Activated T-helper 17 cell treated with anti-CD3 and anti-CD28 coated beads, Interleukin-2, amount 50 U/mL, for 72 hours (primary cell): ENCODE results near the gene DYNC1I1. TPM values are rescaled to one million over a fixed set of nuclear protein-coding genes. Genes with fewer than 3 reads are reported as not detected.

Experiments used
- ATAC-seq: fragments of 150-1000 bp; cut with Tn5 transposase; replicated peaks from 2 replicates; pipeline ENCODE4 v1.10.0; 2021; ENCODE audit warnings: mild to moderate bottlenecking, moderate library complexity
- H3K27ac Mint-ChIP-seq: one replicate; pipeline ENCODE4 v1.8.0; 2022; ENCODE audit warnings: mixed read lengths
- H3K27me3 Mint-ChIP-seq: one replicate; pipeline ENCODE4 v1.8.0; 2022; ENCODE audit warnings: mixed read lengths
- H3K36me3 Mint-ChIP-seq: one replicate; pipeline ENCODE4 v1.8.0; 2022; ENCODE audit warnings: low read depth, mild to moderate bottlenecking, mixed read lengths
- H3K4me1 Mint-ChIP-seq: one replicate; pipeline ENCODE4 v1.8.0; 2022; ENCODE audit warnings: mixed read lengths
- H3K4me3 Mint-ChIP-seq: one replicate; pipeline ENCODE4 v1.8.0; 2022; ENCODE audit warnings: mild to moderate bottlenecking, mixed read lengths
- H3K9me3 Mint-ChIP-seq: one replicate; pipeline ENCODE4 v1.8.0; 2022; ENCODE audit warnings: mixed read lengths
- total RNA-seq, 2 donors: library from RNA; stranded (reverse); gene quantifications; one replicate each; pipeline ENCODE4 v1.2.3, GENCODE V29; 2022

DYNC1I1 gene
- total RNA-seq, 2 donors from 2014 or later, result not detected

- Mint-ChIP-seq H3K4me3 (no peak overlapping the region), H3K9me3 (no peaks in the 10 kb centered on the region), H3K27me3 (peaks cover 17% of the 10 kb centered on the region), H3K36me3 (no peaks in the 10 kb centered on the region), H3K4me1 (no peaks in the 10 kb centered on the region), H3K27ac (no peak overlapping the region)
- ATAC-seq, result no peak
Measured at GRCh38 chr7:96004578-96004977, 232.2 kb downstream of the DYNC1I1 start.

GRCh38 chr7:96005271-96005670, 232.9 kb downstream of the DYNC1I1 start:
- Mint-ChIP-seq H3K27me3 (peaks cover 17% of the 10 kb centered on the region), H3K4me1 (no peaks in the 10 kb centered on the region), H3K36me3 (no peaks in the 10 kb centered on the region), H3K4me3 (no peak overlapping the region), H3K9me3 (no peaks in the 10 kb centered on the region), H3K27ac (no peak overlapping the region)
- no peak for ATAC-seq

- ATAC-seq, result no peak
- Mint-ChIP-seq H3K9me3 (no peaks in the 10 kb centered on the region), H3K4me3 (no peak overlapping the region), H3K27ac (no peak overlapping the region), H3K36me3 (no peaks in the 10 kb centered on the region), H3K4me1 (no peaks in the 10 kb centered on the region), H3K27me3 (peaks cover 22% of the 10 kb centered on the region)
Measured at GRCh38 chr7:96009148-96009547, 236.8 kb downstream of the DYNC1I1 start.

GRCh38 chr7:96013836-96014235, 241.5 kb downstream of the DYNC1I1 start:
- no peak for ATAC-seq
- Mint-ChIP-seq H3K4me3 (no peak overlapping the region), H3K27me3 (peaks cover 38% of the 10 kb centered on the region), H3K4me1 (no peaks in the 10 kb centered on the region), H3K36me3 (no peaks in the 10 kb centered on the region), H3K9me3 (no peaks in the 10 kb centered on the region), H3K27ac (no peak overlapping the region)

- H3K9me3 Mint-ChIP-seq, result no peaks in the 10 kb centered on the region
- no peaks in the 10 kb centered on the region for H3K4me1 Mint-ChIP-seq
- H3K4me3 Mint-ChIP-seq, result no peak overlapping the region
- H3K27ac Mint-ChIP-seq, result no peak overlapping the region
- no peaks in the 10 kb centered on the region for H3K36me3 Mint-ChIP-seq
- no peak for ATAC-seq
- peaks cover 32% of the 10 kb centered on the region for H3K27me3 Mint-ChIP-seq
Measured at GRCh38 chr7:96014617-96015016, 242.3 kb downstream of the DYNC1I1 start.

- no peak for ATAC-seq
- Mint-ChIP-seq H3K4me1 (no peaks in the 10 kb centered on the region), H3K9me3 (no peaks in the 10 kb centered on the region), H3K4me3 (no peak overlapping the region), H3K36me3 (no peaks in the 10 kb centered on the region), H3K27me3 (peaks cover 35% of the 10 kb centered on the region), H3K27ac (no peak overlapping the region)
Measured at GRCh38 chr7:96016056-96016586, 243.8 kb downstream of the DYNC1I1 start.

GRCh38 chr7:96016735-96017134, 244.4 kb downstream of the DYNC1I1 start:
- H3K36me3 Mint-ChIP-seq, result no peaks in the 10 kb centered on the region
- no peak overlapping the region for H3K27ac Mint-ChIP-seq
- ATAC-seq, result no peak
- H3K4me1 Mint-ChIP-seq, result no peaks in the 10 kb centered on the region
- peaks cover 35% of the 10 kb centered on the region for H3K27me3 Mint-ChIP-seq
- no peak overlapping the region for H3K4me3 Mint-ChIP-seq
- no peaks in the 10 kb centered on the region for H3K9me3 Mint-ChIP-seq

- Mint-ChIP-seq H3K27me3 (peaks cover 29% of the 10 kb centered on the region), H3K4me1 (no peaks in the 10 kb centered on the region), H3K9me3 (no peaks in the 10 kb centered on the region), H3K27ac (no peak overlapping the region), H3K36me3 (no peaks in the 10 kb centered on the region), H3K4me3 (no peak overlapping the region)
- no peak for ATAC-seq
Measured at GRCh38 chr7:96017877-96018276, 245.5 kb downstream of the DYNC1I1 start.

- H3K36me3 Mint-ChIP-seq, result no peaks in the 10 kb centered on the region
- no peaks in the 10 kb centered on the region for H3K9me3 Mint-ChIP-seq
Measured at GRCh38 chr7:96021568-96021967, 249.2 kb downstream of the DYNC1I1 start.

GRCh38 chr7:96023387-96023786, 251.0 kb downstream of the DYNC1I1 start:
- no peak overlapping the region for H3K27ac Mint-ChIP-seq
- H3K4me3 Mint-ChIP-seq, result no peak overlapping the region
- H3K36me3 Mint-ChIP-seq, result no peaks in the 10 kb centered on the region
- H3K9me3 Mint-ChIP-seq, result no peaks in the 10 kb centered on the region
- no peak for ATAC-seq
- H3K4me1 Mint-ChIP-seq, result no peaks in the 10 kb centered on the region
- peaks cover 18% of the 10 kb centered on the region for H3K27me3 Mint-ChIP-seq

More at GRCh38 chr7:96021568-96021967, 249.2 kb downstream of the DYNC1I1 start:
- Mint-ChIP-seq H3K4me1 (no peaks in the 10 kb centered on the region), H3K27me3 (peaks cover 18% of the 10 kb centered on the region), H3K4me3 (no peak overlapping the region), H3K27ac (no peak overlapping the region)
- ATAC-seq, result no peak

- no peaks in the 10 kb centered on the region for H3K36me3 Mint-ChIP-seq
- H3K9me3 Mint-ChIP-seq, result no peaks in the 10 kb centered on the region
- H3K27ac Mint-ChIP-seq, result no peak overlapping the region
- H3K27me3 Mint-ChIP-seq, result peaks cover 19% of the 10 kb centered on the region
- no peak for ATAC-seq
- H3K4me3 Mint-ChIP-seq, result no peak overlapping the region
- H3K4me1 Mint-ChIP-seq, result no peaks in the 10 kb centered on the region
Measured at GRCh38 chr7:96026010-96026409, 253.7 kb downstream of the DYNC1I1 start.

GRCh38 chr7:96026611-96027010, 254.3 kb downstream of the DYNC1I1 start:
- Mint-ChIP-seq H3K27ac (no peak overlapping the region), H3K4me3 (no peak overlapping the region), H3K4me1 (no peaks in the 10 kb centered on the region), H3K27me3 (peaks cover 19% of the 10 kb centered on the region), H3K9me3 (no peaks in the 10 kb centered on the region), H3K36me3 (no peaks in the 10 kb centered on the region)
- no peak for ATAC-seq

- H3K27ac Mint-ChIP-seq, result no peak overlapping the region
- no peaks in the 10 kb centered on the region for H3K4me1 Mint-ChIP-seq
- ATAC-seq, result no peak
- no peaks in the 10 kb centered on the region for H3K36me3 Mint-ChIP-seq
- no peaks in the 10 kb centered on the region for H3K9me3 Mint-ChIP-seq
- no peak overlapping the region for H3K4me3 Mint-ChIP-seq
- H3K27me3 Mint-ChIP-seq, result peaks cover 14% of the 10 kb centered on the region
Measured at GRCh38 chr7:96028729-96029128, 256.4 kb downstream of the DYNC1I1 start.

- Mint-ChIP-seq H3K27ac (no peak overlapping the region), H3K9me3 (no peaks in the 10 kb centered on the region), H3K36me3 (no peaks in the 10 kb centered on the region), H3K4me3 (no peak overlapping the region), H3K4me1 (no peaks in the 10 kb centered on the region), H3K27me3 (peaks cover 9% of the 10 kb centered on the region)
- no peak for ATAC-seq
Measured at GRCh38 chr7:96033009-96033598, 260.8 kb downstream of the DYNC1I1 start.

- no peaks in the 10 kb centered on the region for H3K36me3 Mint-ChIP-seq
- ATAC-seq, result no peak
- H3K27me3 Mint-ChIP-seq, result peaks cover 12% of the 10 kb centered on the region
- no peak overlapping the region for H3K27ac Mint-ChIP-seq
- H3K4me3 Mint-ChIP-seq, result no peak overlapping the region
- H3K9me3 Mint-ChIP-seq, result no peaks in the 10 kb centered on the region
- H3K4me1 Mint-ChIP-seq, result no peaks in the 10 kb centered on the region
Measured at GRCh38 chr7:96034940-96035727, 262.8 kb downstream of the DYNC1I1 start.
